D721Med (cell line): ENCODE data around the gene RAP1GDS1.
"Not testable (repeated sequence)": the region's sequence is repeated elsewhere in the genome, so short reads cannot be mapped to it uniquely, and the experiment has no call there.

Source experiments
- DNase-seq: peaks from one replicate; pipeline ENCODE4 v3.0.0; 2011; ENCODE audit warnings: low spot score; ENCODE audit not compliant: insufficient read length
- FAIRE-seq: peaks from 2 replicates; lab custom pipeline; 2011; peaks lifted over from hg19 to GRCh38; lab: Jason Lieb, UNC
- CTCF ChIP-seq: IDR thresholded peaks from 2 replicates; pipeline ENCODE4 v1.5.1; 2012; ENCODE audit warnings: mild to moderate bottlenecking, control low read depth; ENCODE audit not compliant: insufficient read depth; ENCODE audit errors: missing control alignments

The RAP1GDS1 gene

DNA sequence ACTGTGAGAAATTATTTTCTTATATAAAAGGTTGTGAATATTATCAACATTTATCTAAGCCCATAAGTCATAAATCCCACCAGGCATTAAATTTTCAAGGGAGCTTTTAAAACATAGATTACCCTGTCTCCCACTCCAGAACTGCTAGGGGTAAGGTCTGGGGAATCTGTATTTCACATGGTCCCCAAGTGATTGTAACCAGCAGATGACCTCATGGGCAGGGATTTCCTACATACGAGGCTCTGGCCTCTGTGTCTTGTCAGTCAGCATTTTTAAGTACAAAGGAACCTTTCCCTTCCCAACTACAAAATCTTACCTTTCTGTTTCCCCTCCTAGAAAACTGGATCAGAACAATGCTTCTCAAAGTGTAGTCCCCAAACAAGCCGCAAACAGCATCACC lies 208.6 kb downstream of the RAP1GDS1 start:
- DNase-seq (no peak), FAIRE-seq (no peak)
- TF ChIP-seq CTCF, result no peak

DNA sequence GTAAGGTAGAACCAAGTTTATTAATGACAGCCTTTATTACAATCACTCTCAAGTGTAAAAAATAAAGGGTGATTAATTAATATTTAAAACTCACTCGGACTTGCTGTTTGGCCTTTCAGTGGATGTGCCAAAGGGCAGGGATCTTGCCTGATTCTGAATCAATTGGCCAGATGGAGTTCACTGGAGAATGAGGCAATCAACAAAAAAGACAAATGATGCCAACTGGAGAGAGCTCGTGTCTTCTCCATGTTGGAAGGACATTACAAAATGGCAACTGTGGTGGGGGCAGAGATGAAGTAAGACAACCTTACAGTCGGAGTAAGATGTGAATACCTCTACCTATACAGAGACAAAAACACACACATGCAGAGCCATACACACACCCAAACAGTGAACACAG lies 209.2 kb downstream of the RAP1GDS1 start:
- FAIRE-seq, result no peak
- no peak for TF ChIP-seq CTCF
- DNase-seq, result no peak

DNA sequence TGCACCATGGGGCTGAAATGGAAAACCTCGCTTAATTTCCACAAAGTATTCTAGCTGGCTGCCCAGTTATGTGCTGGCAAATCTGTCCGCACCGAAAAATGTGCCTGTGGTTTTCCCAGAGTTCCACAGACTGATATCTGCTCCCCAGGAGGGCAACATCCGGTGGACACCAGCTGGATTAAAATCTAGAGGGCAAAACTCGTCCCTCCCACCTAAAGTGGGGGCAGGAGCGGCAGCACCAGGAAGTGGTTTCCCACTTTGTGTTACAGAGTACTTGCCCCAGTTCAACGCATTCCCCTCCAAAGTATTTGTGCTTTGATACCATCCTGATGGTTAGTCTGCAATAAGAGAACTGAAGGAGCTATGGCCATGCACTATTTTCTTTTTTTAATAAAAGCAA lies 209.6 kb downstream of the RAP1GDS1 start:
- FAIRE-seq (no peak), DNase-seq (no peak)

GRCh38 chr4:98473046-98473445 lies 211.9 kb downstream of the RAP1GDS1 start:
- TF ChIP-seq CTCF, result no peak
- FAIRE-seq (no peak), DNase-seq (no peak)

More for the DNA sequence above, 209.6 kb downstream of the RAP1GDS1 start:
- no peak for TF ChIP-seq CTCF

- FAIRE-seq (no peak), DNase-seq (no peak)
- no peak for TF ChIP-seq CTCF
These were observed 213.2 kb downstream of the RAP1GDS1 start for GRCh38 chr4:98474408-98474844.

- peak; percentile 27 for TF ChIP-seq CTCF
- FAIRE-seq (no peak), DNase-seq (no peak)
These were observed 215.7 kb downstream of the RAP1GDS1 start for GRCh38 chr4:98476891-98477290.

DNA sequence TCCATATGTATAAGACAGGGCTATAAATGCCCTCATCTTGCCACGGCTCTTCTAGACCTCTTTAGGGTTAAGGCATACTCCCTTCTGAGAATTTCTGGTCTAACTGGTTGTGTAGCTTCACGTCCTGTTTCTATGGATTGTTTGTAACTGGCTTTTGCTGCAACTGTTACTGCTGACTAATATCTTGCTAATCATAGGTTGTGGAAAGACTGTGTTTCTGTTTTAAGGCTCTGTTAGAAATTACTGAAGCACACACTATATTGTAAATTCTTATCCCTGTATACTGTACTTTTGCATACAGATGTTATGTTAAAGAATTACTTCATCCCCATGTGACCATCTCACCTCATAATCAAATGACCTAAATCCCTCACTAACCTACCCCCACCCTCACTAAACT lies 218.4 kb downstream of the RAP1GDS1 start:
- FAIRE-seq, result not testable (repeated sequence)

GRCh38 chr4:98480535-98480934 lies 219.4 kb downstream of the RAP1GDS1 start:
- no peak for FAIRE-seq
- no peak for TF ChIP-seq CTCF
- DNase-seq, result no peak

More for the DNA sequence above, 218.4 kb downstream of the RAP1GDS1 start:
- DNase-seq, result not testable (repeated sequence)
